ENCODE data around the gene TPCN1.
"Not testable (repeated sequence)": the region's sequence is repeated elsewhere in the genome, so short reads cannot be mapped to it uniquely, and the experiment has no call there.

TPCN1 gene

GRCh38 chr12:113197518-113198077 lies 23.7 kb upstream of the TPCN1 start:
- no peak for DNase-seq

- no peak for DNase-seq
These were observed 23.0 kb upstream of the TPCN1 start for GRCh38 chr12:113198296-113198695.

- no peak for DNase-seq
These were observed 21.1 kb upstream of the TPCN1 start for GRCh38 chr12:113200021-113200797.

- DNase-seq, result no peak
These were observed 19.8 kb upstream of the TPCN1 start for GRCh38 chr12:113201187-113202177.

GRCh38 chr12:113202300-113203075 lies 18.8 kb upstream of the TPCN1 start:
- no peak for DNase-seq

GRCh38 chr12:113203852-113204760 lies 17.2 kb upstream of the TPCN1 start:
- no peak for DNase-seq

- DNase-seq, result no peak
These were observed 16.5 kb upstream of the TPCN1 start for GRCh38 chr12:113204804-113205203.

- DNase-seq, result not testable (repeated sequence)
These were observed 14.5 kb upstream of the TPCN1 start for GRCh38 chr12:113206802-113207201.

GRCh38 chr12:113207613-113208040 lies 13.6 kb upstream of the TPCN1 start:
- DNase-seq, result no peak

- no peak for DNase-seq
These were observed 13.0 kb upstream of the TPCN1 start for GRCh38 chr12:113208041-113208934.

- DNase-seq, result no peak
These were observed 10.1 kb upstream of the TPCN1 start for GRCh38 chr12:113211160-113211559.

GRCh38 chr12:113214895-113215400 lies 6.3 kb upstream of the TPCN1 start:
- DNase-seq, result no peak

- no peak for DNase-seq
These were observed 5.2 kb upstream of the TPCN1 start for GRCh38 chr12:113216027-113216426.

- DNase-seq, result peak; percentile 53
These were observed 577 bp upstream of the TPCN1 start for GRCh38 chr12:113220593-113221180.

GRCh38 chr12:113221997-113222729 lies 899 bp downstream of the TPCN1 start:
- no peak for DNase-seq

GRCh38 chr12:113222730-113223531 lies 1.7 kb downstream of the TPCN1 start:
- no peak for DNase-seq

- no peak for DNase-seq
These were observed 3.7 kb downstream of the TPCN1 start for GRCh38 chr12:113224955-113225354.
